GM12872 (cell line): ENCODE results near the gene SCIN.

Experiments
- TF ChIP-seq, protein P1 (sequence below): IDR thresholded peaks from 3 replicates; pipeline ENCODE4 v1.5.1; 2011; ENCODE audit warnings: low read depth, mild to moderate bottlenecking, low read length, moderate library complexity; ENCODE audit not compliant: insufficient read depth

SCIN gene

DNA sequence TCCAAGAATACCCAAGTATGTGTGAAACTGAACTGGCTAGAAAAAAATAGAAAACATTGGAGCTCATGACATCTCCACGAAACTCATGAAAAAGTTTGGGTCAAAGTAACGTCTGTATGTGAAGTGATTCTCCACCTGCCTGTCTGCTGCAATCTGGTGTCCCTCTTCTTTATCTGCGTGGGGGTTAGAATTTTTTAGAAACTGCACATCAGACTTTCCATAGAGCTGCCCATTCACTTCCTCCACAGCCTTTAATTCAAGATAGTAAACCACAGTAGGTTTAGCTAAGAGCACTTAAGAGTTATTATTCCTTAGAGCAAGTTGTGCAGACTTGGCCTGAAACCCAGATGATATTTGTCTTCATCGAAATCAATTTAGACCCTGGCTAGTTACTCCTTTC, 55.3 kb downstream of the SCIN start:
- TF ChIP-seq, protein P1, sequence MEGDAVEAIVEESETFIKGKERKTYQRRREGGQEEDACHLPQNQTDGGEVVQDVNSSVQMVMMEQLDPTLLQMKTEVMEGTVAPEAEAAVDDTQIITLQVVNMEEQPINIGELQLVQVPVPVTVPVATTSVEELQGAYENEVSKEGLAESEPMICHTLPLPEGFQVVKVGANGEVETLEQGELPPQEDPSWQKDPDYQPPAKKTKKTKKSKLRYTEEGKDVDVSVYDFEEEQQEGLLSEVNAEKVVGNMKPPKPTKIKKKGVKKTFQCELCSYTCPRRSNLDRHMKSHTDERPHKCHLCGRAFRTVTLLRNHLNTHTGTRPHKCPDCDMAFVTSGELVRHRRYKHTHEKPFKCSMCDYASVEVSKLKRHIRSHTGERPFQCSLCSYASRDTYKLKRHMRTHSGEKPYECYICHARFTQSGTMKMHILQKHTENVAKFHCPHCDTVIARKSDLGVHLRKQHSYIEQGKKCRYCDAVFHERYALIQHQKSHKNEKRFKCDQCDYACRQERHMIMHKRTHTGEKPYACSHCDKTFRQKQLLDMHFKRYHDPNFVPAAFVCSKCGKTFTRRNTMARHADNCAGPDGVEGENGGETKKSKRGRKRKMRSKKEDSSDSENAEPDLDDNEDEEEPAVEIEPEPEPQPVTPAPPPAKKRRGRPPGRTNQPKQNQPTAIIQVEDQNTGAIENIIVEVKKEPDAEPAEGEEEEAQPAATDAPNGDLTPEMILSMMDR = no peak

- TF ChIP-seq, protein P1 = no peak
Measured at GRCh38 chr7:12629816-12630512, 59.4 kb downstream of the SCIN start.

- TF ChIP-seq, protein P1 = no peak
Measured at GRCh38 chr7:12630513-12630819, 59.9 kb downstream of the SCIN start.

DNA sequence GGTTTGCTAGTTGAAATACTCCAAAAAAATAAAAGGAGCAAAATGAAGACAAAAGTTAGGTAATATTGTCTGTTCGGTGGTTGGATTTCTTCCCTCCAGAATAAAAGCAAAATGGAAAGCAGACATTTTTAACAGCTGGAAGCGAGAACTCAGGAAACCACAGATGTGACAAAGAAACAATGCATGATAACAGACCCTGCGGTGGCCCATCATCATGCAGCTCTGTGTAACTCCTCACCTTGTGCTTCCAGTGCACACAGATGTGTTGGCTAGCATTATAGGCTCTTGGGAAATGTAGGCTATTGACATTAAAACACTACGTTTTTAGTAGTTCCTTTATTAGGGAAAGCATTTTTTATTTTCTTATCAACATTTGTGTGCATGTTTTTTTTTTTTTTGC, 63.1 kb downstream of the SCIN start:
- TF ChIP-seq, protein P1 = no peak

DNA sequence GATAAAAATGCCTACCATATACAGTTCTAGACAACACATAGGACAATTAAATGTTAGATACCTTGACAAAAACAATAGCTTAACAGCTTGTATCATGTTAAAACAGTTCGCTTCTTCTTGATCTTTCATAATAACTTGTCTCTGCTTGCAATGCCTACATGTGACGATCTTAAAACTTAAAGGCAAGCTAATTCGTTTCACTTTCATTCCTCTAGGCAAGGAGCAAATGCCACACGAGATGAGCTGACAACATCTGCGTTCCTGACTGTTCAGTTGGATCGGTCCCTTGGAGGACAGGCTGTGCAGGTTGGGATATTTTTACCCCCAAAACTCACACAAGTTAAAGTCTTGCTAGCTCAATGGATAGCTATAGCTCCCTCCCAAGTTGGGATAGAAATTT, 65.3 kb downstream of the SCIN start:
- TF ChIP-seq, protein P1 = no peak

DNA sequence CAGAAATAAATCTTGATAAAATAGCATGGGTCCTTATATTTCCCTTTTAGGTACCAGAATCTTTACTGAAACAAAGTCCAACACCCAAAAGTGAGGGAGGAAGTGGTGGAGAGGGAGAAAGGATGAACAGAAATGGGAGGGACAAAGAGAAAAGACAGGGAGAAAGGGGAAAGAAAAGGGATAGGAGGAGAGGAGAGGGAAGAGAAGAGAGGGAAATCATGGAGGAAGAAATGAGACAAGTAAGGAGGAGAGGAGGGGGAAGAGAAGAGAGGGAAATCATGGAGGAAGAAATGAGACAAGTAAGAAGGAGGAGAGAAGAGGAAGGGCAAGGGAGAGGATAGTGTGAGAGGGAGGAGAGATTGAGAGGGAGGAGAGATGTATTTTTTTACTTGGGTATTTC, 66.8 kb downstream of the SCIN start:
- TF ChIP-seq, protein P1 = no peak

GRCh38 chr7:12637819-12638592, 67.5 kb downstream of the SCIN start:
- TF ChIP-seq, protein P1 = no peak
